ENCODE measurements around the gene HLX. TPM values are rescaled to one million over a fixed set of nuclear protein-coding genes. Genes with fewer than 3 reads are reported as not detected.

Gene HLX
- total RNA-seq = 0.91 and 1.1 TPM in 2 replicates

- intact Hi-C loops (cut with micrococcal nuclease) = no loop called here
These were observed at the start of gene HLX for GRCh38 chr1:220879076-220879508. TSS of gene HLX (plus strand) at chr1:220879443. CDS start at chr1:220879858, 415 bp downstream.

- intact Hi-C loops (cut with micrococcal nuclease) = no loop called here
These were observed 45.8 kb upstream of the HLX start for GRCh38 chr1:220833436-220833835.

GRCh38 chr1:220834155-220834870 is 44.9 kb upstream of the HLX start:
- intact Hi-C loops (cut with micrococcal nuclease) = no loop called here

- intact Hi-C loops (cut with micrococcal nuclease) = no loop called here
These were observed 40.7 kb upstream of the HLX start for GRCh38 chr1:220838578-220838977.

GRCh38 chr1:220839474-220839873 is 39.8 kb upstream of the HLX start:
- intact Hi-C loops (cut with micrococcal nuclease) = no loop called here

DNA sequence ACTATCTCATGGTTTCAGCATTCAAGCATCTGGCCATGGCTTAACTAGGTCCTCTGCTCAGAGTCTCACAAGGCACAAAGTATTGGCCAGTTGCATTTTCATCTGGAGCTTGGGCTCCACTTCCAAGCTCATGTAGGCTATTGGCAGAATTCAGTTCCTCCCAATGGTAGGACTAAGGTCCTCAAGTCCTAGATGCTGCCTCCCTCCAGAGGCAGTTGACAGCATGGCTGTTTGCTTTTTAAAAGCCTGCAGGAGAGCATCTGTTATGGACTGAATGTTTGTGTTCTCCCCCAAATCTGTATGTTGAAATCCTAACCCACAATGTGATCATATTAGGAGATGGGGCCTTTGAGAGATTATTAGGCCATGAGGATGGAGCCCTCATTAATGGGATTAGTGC is 38.0 kb upstream of the HLX start:
- intact Hi-C loops (cut with micrococcal nuclease) = no loop called here

DNA sequence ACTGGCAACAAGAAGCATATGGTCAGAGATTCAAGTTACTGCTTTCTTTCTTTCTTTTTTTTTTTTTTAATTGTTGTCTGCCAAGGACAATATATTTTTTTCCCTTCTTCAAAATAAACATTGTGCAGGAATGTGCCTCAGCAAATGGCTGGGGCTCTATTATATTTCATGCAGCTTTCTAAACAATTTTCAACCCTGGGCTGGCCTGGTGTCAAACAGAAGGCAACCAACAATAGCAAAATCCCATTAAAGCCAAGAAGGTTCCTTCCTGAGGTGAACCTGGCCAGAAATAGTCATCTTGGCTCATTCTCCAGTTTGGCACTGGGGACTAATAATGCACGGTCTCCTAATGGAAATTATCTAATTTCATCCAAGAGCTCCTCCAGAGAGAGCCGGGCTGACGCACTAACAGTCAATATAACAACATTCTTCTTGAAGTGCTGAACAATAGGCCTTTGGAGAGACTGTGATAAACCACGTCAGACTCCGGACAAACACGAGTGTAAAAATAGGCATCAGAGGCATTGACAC is 35.7 kb upstream of the HLX start:
- intact Hi-C loops (cut with micrococcal nuclease) = no loop called here

DNA sequence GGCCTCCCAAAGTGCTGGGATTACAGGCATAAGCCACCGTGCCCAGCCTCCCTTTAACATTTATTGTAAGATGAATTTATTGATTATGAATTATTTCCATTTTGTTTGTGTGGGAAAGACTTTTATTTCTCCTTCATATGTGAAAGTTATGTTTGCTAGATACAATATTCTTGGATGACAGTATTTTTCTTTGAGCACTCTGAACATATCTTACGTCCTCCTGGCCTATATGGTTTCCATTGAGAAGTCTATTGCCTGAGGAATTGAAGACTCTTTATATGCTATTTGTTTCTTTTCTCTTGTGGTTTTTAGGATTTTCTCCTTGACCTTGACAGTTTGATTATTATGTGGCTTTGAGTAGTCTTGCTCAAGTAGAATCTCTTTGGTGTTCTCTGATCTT is 26.8 kb upstream of the HLX start:
- intact Hi-C loops (cut with micrococcal nuclease) = no loop called here

DNA sequence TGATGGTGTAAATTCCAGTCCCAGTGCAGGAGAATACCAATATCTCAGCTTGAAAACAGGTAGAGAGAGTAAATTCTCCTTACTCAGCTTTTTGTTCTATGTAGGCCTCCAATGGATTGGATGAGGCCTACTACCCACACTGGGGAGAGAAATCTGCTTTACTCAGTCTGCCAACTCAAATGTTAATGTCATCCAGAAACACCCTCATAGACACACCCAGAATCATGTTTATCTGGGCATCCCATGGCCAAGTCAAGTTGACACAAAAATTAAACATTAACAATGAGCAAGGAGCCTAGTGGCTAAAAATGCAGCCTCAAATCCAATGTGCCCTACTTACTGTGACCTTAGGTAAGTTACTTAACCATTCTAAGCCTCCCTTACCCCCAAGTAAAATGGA is 6.9 kb upstream of the HLX start:
- intact Hi-C loops (cut with micrococcal nuclease) = no loop called here

- intact Hi-C loops (cut with micrococcal nuclease) = no loop called here
These were observed 6.2 kb upstream of the HLX start for GRCh38 chr1:220873087-220873486.

GRCh38 chr1:220873868-220874655 is 5.2 kb upstream of the HLX start:
- intact Hi-C loops (cut with micrococcal nuclease) = loop anchor here (1.0 kb wide), 2 partner anchors 329 to 561 kb away; no protein-coding TSS in a partner anchor

- intact Hi-C loops (cut with micrococcal nuclease) = no loop called here
These were observed 4.0 kb upstream of the HLX start for GRCh38 chr1:220875260-220875659.

DNA sequence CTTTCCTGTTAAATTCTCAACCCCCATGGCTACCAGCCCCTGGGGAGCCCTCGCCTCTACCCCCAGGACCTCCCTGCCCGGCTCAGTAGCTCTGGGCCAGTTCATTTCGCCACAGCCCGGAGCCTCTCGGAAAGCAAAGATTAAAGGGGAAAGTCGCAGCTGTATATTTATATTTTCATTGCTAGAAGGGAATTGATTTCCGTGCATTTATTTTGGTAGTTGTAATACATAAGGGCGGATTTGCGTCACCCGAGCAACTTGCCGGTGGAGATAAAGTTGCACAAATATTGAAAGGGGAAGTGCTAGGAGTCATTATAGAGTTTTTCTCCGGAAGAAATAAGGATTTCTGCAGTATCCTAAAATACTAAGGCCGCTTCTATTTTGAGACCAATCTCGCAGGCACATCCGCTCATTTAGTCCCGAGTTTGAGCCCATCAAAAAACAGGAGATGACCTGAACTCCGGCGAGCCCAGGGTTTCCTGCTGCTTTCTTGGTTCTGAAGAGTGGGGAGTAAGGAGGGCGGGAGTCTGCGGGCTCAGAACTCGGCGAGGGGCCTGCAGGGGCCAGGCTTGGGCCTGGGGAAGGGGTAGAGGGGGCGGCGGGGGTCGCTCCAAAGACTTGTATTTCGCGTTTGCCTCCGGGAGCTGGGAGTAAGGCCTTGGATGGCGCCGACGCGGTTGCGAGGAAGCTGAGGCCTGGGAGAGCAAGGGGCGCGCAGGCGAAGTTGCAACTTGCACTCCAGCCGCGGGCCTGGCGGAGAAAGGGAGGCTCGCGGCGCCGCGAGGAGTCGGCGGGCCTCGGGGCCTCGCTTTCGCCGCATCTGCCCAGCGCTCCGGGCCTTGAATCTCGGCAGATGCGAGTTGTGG is 2.5 kb upstream of the HLX start:
- intact Hi-C loops (cut with micrococcal nuclease) = no loop called here

DNA sequence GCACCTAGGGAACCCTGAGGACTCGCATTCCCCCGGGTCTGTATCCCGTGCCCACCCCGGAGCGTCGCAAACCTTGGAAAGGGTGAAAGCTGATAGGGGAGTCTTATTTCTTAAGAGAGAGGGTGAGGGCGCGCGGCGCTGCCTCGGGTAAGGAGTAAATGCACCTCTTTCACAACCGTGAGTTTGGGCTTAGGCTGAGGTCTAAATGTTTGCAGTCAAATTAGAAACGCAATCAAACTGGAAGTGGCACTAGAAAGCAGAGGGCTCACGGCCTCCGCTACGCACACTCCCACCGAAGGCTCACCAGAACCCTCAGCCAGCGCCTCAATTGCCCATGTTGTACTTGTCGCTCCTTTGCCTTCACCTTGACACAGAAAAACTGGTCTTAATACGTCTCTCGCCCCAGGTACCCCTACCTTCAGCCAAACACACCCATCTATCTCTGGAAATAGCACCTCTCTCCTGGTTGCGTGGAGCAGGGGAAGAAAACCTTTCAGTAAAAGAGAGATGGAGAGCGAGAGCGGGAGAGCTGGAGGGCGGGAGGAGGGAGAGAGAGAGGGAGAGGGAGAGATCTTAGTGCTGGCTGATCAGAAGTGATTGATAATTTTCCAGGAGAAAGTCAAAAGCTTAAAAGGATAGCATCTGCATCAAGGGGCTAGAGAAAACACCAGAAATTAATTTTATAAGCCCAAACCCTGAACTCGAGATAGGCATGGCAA is 1.7 kb upstream of the HLX start:
- intact Hi-C loops (cut with micrococcal nuclease) = no loop called here

GRCh38 chr1:220878191-220879075 is 810 bp upstream of the HLX start:
- intact Hi-C loops (cut with micrococcal nuclease) = no loop called here

- intact Hi-C loops (cut with micrococcal nuclease) = no loop called here
These were observed 492 bp downstream of the HLX start for GRCh38 chr1:220879509-220880361.

GRCh38 chr1:220880362-220880670 is 1.1 kb downstream of the HLX start:
- intact Hi-C loops (cut with micrococcal nuclease) = no loop called here

GRCh38 chr1:220880726-220881506 is 1.7 kb downstream of the HLX start:
- intact Hi-C loops (cut with micrococcal nuclease) = no loop called here

Data from T-helper 2 cell treated with Interferon-gamma antibody and Interleukin-4, amounts not matched to agents 100 ng/mL and 5 ng/mL, for 36 hours (primary cell).